GM23248 (cell line): ENCODE measurements around the gene IBA57.

Source experiments
- EZH2 ChIP-seq: fragments of 200-600 bp; sonication (generic); IDR thresholded peaks from 2 replicates; pipeline ENCODE4 v1.6.1; 2018; ENCODE audit warnings: antibody characterized with exemption, mild to moderate bottlenecking; ENCODE audit not compliant: insufficient read depth, poor library complexity, severe bottlenecking
- EZH2phosphoT487 ChIP-seq: fragments of 200-600 bp; sonication (generic); IDR thresholded peaks from 2 replicates; pipeline ENCODE4 v1.6.1; 2018; ENCODE audit warnings: antibody characterized with exemption, moderate library complexity, mild to moderate bottlenecking, low read depth; ENCODE audit not compliant: insufficient read depth

- TF ChIP-seq EZH2phosphoT487 (no peak), EZH2 (no peak)
Measured at GRCh38 chr1:228154021-228154669, 11.5 kb upstream of the IBA57 start.
